Measurements from ENCODE around the gene ADAM11.

DNA sequence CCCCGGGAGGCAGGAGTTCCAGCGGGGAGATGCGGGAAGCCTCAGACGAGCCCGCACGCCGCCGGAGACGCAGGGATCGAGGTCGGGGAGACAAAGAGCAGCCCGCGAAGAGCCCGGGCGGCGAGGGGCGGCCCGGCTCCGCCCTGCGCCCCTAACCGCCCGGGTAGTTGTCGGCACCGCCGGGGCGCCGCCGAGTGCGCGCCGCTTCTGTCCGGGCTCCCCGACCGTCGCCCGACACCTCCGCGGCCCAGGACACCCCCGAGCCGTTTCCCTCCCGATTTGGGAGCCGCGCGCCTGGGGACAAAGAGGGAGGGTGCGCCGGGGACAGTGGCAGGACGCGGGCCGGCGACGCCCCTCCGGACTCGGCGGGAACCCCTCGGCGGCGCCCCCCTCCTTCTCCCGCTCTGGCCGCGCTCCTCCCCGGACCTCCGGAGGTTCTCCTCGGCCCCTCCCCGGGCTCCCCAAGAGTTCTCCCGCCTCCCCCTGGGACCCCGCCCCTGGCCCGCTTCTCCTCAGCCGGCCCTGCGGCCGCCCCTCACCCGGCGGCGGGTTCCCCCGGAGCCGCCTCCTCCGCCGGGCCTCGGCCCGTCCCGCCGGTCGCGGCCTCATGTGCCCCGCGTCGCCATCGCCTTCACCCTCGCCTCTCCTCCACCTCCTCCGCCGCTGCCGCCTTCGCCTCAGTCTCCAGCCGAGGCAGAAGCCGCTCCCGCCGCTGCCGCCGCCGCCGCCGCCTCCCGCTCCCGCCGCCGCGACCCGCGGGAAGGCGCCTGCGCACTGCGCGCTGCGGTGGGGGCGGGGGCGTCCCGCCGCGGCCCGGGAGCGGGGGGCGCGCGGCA is 71.0 kb downstream of the ADAM11 start, which contains the start of gene GJC1:
- TF ChIP-seq, protein P1, sequence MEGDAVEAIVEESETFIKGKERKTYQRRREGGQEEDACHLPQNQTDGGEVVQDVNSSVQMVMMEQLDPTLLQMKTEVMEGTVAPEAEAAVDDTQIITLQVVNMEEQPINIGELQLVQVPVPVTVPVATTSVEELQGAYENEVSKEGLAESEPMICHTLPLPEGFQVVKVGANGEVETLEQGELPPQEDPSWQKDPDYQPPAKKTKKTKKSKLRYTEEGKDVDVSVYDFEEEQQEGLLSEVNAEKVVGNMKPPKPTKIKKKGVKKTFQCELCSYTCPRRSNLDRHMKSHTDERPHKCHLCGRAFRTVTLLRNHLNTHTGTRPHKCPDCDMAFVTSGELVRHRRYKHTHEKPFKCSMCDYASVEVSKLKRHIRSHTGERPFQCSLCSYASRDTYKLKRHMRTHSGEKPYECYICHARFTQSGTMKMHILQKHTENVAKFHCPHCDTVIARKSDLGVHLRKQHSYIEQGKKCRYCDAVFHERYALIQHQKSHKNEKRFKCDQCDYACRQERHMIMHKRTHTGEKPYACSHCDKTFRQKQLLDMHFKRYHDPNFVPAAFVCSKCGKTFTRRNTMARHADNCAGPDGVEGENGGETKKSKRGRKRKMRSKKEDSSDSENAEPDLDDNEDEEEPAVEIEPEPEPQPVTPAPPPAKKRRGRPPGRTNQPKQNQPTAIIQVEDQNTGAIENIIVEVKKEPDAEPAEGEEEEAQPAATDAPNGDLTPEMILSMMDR (IDR thresholded peaks at IDR 0.05): no peak
- TF ChIP-seq POLR2AphosphoS5 (IDR thresholded peaks at IDR 0.05) (peak in 1 of 2 donors; percentile 2), POLR2A (IDR thresholded peaks at IDR 0.05) (no peak), EP300 (IDR thresholded peaks at IDR 0.05) (no peak)
